Measurements from ENCODE around the gene CCL13.

- TF ChIP-seq ESRRA (IDR thresholded peaks at IDR 0.05; ENCODE audit: borderline replicate concordance, low read length) (no peak), EP300 (IDR thresholded peaks at IDR 0.05) (no peak), CTCF (IDR thresholded peaks at IDR 0.05) (no peak), KDM5A (IDR thresholded peaks at IDR 0.05) (no peak), CBX8 (IDR thresholded peaks at IDR 0.05) (no peak)
Measured at GRCh38 chr17:34370376-34370996, 14.2 kb downstream of the CCL13 start.
